T-helper 1 cell treated with Interleukin-12 subunit alpha and Interleukin-12 subunit beta and Interleukin-4 antibody, amounts not matched to agents 30 ng/mL and 1 ng/mL, for 36 hours (primary cell): ENCODE measurements around the gene ACTL7B. TPM values are rescaled to one million over a fixed set of nuclear protein-coding genes. Genes with fewer than 3 reads are reported as not detected.
"Not testable (repeated sequence)": the region's sequence is repeated elsewhere in the genome, so short reads cannot be mapped to it uniquely, and the experiment has no call there.

ENCODE experiments used
- intact Hi-C: fragments of 100-400 bp; cut with micrococcal nuclease; formaldehyde crosslinking; loops from one replicate; pipeline ENCODE4 v1.15.1; 2024
- total RNA-seq: library from RNA; stranded (reverse); gene quantifications from 2 replicates; pipeline ENCODE4 v1.2.3, GENCODE V29; 2022

Gene ACTL7B
- total RNA-seq, 1 donor from 2014 or later = 0.17 TPM

DNA sequence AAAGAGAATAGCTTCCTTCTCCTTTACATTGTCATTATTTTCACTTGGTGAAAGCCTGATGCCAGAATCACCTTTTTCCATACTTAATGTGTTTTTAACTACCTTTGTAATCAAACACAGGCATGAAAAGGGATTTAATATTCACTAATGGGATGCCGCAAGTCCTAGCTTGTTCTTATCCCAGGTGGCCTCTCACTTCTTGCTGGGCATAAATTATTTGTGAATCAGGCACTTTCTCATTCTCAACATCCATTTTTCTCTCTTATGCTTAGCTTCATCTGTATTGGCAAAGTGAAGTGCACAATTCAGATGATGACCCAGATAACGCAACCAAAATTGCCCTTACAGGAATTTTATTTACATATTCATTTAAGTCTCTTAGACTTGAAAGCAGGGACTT lies 10.9 kb downstream of the ACTL7B start:
- intact Hi-C loops = no loop called here

DNA sequence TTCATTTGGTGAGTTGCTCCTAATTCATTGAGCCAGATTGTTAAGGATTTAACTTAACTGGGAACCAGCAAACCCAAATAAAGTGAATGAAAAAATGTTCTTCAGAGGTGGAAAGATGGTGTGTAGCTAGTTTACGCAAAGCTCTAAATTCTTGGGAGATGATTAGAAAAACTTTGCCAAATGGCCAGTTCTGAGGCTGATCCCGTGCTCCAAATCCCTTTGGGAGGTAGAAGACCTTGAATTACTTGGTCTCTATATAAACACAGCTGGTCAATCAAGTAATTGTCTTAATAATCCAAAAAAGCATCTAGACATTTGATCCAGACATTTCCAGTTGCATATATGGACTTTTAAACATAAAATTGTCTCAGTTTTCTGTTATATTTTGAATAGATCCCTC lies 11.4 kb downstream of the ACTL7B start:
- intact Hi-C loops = no loop called here

DNA sequence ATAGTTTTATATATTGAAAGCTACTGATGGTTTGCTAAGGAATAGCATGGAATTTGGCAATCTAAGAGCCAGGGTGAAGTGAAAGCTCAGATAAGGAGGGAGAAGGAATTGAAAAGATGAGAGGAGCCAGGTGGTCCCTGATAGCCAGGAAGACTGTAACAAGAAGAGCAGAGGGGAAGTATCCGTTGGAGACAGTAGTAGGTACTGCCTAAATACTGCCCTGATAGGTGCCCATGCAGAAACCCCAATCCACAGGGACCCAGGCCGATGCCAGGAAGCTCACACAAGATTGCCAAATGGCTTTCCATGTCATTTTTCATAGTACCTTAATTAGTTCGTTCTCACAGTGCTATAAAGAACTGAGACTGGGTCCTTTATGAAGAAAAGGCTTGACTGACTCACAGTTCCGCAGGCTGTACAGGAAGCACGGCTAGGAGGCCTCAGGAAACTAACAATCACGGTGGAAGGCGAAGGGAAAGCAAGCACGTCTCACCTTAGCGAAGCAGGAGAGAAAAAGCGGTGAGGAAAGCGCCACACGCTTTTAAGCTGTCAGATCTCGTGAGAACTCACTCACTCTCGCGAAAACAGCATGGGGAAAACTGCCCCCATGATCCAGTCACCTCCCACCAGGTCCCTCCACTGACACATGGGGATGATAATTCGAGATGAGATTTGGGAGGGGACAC lies 13.0 kb downstream of the ACTL7B start:
- intact Hi-C loops = no loop called here

DNA sequence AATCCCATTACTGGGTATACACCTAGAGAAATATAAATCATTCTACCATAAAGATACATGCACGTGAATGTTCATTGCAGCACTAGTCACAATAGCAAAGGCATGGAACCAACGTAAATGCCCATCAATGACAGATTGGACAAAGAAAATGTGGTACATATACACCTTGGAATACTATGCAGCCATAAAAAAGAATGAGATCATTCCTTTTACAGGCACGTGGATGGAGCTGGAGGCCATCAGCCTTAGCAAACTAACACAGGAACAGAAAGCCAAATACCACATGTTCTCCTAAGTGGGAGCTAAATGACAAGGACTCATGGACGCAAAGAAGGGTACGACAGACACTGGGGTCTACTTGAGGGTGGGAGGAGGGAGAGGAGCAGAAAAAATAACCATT lies 16.2 kb downstream of the ACTL7B start:
- intact Hi-C loops = not testable (repeated sequence)

DNA sequence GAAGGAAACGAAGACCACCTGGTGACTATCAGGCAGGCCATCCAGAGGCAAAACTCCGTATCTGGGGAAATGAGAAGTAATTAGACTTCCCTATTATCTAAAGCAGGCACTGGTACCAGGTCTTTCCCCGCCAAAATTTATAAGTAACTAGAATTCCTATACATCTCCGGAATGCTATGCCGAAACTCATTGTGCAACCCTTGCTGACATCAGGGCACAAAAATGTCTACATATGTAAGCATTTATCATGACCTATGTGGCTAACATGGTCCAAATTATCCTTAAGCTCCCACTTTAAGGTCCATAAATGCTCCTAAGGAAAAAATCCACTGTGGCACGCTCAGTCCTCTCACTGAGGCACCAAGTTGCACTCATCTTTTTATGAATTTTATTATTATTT lies 17.8 kb downstream of the ACTL7B start:
- intact Hi-C loops = no loop called here

DNA sequence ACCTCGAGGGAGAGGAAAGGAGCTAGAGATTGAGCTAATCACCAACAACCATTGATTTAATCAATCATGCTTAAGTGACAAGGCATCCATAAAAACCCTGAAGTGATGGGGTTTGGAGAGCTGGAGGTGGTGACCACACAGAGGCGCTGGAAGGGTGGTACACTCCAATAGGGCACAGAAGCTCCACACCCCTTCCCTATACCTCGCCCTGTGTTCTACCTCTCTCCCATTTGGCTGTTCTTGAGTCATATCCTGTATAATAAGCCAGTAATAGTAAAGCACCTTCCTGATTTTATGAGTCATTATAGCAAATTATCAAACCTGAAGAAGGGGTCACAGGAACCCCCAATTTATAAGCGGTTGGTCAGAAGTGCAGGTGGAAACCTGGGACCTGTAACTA lies 18.3 kb downstream of the ACTL7B start:
- intact Hi-C loops = no loop called here

DNA sequence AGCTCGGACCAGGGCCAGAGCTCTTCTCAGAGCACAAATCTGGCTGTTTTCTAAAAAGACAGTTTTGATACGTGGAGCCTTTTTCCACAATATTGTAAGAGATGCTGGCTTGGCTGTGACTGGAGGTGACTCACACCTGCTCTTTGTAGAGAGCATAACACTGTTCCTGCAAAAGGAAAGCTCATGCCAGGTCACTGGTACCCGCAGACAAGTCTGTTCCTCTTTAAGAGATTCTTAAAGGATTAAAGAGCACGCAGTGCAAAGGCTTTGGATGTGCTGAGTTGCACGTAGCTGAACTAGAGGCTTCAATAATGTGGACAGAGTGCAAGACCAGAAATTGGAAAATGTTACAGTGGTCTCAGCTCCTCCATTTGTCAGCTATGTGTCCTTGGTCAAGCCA lies 19.0 kb downstream of the ACTL7B start:
- intact Hi-C loops = no loop called here

DNA sequence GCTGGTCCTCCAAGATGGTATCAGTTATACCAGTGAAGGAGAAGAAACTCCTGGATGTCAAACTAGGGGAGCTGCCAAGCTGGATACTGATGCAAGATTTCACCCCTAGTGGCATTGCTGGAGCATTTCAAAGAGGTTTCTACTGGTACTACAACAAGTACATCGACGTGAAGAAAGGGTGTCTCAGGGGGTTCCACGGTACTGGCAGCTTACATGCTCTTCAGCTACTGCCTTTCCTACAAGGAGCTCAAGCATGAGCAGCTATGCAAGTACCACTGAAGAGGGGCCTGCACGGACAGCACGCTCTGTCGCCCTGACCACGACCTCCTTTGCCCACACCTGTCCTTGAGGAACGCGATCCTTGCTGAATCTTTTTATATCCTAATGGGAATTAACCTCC lies 19.5 kb downstream of the ACTL7B start:
- intact Hi-C loops = no loop called here

DNA sequence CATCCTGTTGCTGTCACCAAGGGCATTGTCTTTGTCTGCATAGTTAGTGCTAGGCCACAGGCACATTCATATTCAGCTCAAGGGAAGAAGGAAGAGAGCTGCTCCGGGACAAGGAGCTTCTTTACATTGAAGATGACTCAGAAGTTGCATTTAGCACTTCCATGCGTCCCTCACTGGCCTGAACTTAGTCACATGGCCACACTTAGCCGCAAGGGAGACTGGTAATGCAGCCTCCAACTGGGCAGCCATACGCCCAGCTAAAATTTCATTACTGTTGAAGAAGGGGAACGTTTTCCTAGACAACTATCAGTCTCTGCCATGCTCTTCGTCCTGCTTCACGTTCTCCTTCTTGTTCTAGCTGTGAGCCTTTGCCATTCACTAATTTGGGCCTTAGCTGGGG lies 20.0 kb downstream of the ACTL7B start:
- intact Hi-C loops = no loop called here

DNA sequence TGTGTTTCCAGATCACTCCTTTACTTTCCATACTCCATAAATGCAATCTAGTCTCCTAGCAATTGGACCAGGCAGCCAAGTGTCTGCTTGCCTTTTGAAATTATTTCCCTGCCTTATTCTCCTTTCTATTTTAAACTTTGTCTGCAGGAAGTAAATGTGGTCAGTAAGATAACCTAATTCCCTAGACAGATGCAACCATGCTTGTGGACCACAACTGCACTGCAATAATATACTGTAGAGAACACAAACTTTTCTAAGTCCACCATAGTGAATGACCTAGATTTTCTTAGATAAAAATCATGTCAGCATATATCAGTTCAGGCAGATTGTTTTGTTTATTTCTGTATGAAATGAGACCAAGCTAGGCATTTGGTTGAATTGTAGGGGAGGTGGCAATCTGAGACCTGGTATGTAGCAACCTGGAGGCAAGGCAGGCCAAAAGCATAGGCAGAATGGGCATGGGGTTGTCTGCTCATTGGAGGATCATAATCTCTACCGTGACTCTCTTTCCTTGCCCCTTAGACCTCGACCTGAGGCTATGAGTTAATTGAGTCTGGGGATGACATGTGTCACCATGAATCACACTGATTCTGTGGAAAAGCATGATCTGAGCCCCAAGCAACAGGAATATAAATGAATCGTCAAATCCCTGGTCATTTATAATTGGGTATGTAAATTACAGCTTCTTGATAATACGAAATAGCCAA lies 20.7 kb downstream of the ACTL7B start:
- intact Hi-C loops = no loop called here

DNA sequence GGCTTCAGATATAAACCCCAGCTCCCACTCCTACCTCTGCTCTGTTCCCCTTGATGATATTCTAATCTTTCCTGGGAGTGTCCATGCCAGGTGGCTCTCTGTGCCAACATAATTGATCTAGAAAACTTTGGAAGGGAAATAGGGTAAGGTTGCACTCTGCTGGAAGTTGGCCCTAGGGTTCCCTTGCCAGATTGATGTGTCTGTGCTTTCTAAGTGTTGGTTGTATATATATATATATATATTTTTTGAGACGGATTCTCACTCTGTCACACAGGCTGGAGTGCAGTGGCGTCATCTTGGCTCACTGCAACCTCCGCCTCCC lies 23.6 kb downstream of the ACTL7B start:
- intact Hi-C loops = no loop called here

DNA sequence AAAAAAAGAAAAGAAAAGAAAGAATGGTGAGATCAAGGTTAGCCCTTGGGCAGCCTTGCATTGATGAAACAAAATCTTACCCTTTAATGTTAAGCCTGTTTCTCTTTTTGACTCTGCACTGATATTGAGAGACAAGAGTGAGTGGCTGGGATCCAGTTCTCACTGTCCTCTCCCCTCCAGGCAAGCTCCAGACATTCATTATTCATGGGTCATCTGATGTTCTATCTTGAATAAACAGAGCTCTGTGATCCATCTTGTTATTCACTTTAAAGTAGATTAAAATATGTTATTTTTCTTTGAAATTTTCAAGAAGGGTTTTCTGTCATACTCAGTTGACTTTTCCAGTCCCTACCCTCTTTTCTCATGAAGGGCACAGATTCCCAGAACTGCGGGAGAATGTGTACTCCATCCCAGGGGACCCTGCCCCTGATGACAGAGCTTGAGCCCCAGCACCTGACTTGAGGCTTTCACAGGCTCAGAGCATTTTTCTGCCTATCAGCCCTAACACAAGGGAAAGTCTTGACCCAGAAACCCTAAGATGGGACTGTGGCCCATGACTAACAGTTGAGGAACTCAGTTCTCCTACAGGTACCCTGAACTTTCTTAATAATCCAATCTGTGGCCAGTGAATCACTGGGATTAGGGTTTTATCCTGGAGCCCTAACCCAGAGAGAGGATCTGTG lies 24.1 kb downstream of the ACTL7B start:
- intact Hi-C loops = no loop called here

DNA sequence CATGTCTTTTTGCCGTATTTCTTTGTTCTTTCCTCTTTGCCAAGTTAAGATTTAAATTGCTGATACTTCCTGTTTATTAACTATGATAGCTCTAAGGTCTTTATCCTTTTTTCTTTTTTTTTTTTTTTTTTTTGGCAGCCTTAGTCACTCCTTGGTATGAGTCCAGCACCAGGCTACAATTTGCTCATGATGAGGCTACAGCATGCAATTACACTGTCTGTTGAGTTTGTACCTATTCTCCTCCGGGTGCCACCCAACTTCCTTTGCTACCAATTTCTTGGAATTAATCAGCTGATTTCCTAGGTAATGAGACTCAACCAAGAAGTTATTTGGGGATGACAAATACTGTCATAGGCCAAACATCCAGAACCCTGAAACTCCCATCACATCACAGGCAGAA lies 25.5 kb downstream of the ACTL7B start:
- intact Hi-C loops = no loop called here

DNA sequence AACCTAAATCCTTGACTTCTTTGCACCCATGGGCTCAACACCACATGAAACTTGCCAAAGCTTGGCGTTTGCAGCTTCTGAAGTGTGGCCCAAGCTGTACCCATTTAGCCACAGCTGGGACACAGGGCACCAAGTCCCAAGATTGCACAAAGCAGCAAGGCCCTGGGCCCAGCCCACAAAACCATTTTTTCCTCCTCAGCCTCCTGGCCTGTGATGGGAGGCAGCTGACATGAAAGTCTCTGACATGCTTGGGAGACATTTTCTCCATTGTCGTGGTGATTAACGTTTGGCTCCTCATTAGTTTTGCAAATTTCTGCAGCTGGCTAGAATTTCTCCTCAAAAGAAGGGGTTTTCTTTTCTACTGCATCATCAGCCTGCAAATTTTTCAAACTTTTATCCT lies 32.0 kb downstream of the ACTL7B start:
- intact Hi-C loops = no loop called here

DNA sequence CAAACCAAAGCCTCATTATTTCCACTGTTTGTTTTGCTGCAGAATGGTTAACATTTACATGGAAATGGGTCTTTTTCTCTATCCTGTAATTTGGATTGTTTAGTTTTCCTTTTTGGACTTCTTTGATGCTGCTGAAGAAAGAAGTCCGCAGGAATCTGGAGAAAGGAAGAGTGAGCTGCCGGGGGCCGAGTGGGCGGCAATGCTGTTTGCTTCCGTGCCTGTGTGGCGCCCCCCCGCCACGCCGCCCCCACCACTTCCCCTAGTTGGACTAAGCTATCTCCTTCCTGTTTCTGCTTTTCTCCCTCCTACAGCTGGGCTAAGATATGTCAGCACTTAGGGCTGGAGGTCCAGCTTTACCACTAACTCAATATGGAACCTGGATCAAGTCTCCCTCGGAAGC lies 39.7 kb downstream of the ACTL7B start:
- intact Hi-C loops = no loop called here

DNA sequence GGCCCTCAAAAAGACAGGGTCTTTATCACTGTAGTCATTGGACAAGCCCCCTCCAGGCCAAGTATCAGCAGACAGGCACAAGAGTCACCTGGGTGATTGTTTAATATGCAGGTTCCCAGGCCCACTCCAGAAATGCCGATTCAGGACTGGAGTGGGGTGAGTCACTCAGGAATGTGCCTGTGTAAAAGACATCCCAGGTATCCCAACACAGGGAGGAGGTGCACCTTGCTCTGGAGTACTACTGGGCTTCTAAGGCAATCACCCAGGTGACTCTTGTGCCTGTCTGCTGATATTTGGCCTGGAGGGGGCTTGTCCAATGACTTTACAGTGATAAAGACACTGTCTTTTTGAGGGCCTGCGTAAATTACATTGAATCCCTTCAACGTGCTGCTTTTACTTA lies 40.6 kb downstream of the ACTL7B start:
- intact Hi-C loops = no loop called here

DNA sequence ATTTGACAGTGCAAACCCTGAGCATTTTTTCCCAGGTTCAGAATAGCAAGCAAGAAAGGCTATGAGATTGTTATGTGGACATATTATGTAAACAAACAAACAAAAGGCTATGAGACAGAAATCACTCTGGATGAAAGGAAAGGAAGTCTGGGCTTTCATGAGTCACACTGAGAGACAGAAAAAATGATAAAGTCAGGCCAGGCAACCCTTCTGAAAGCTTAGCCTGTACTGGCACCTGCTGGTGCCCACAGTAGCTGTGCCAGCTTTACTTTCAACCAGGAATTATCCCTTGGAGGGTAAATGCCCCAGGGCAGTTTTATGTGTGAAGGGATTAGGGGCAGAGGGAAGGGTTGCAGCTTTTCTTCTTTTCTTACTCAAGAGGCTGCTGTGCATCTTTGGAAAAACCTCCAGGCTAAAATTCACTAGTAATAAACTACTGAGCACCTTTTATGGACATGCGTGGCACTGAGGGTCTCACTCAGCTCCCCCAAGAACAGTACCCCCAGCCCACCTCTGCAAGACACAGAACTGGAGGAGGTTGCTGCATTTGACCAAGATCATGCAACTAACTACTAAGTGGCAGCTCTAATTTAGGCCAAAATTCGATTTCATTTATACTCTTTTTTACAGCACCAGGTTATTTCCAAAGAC lies 41.7 kb downstream of the ACTL7B start:
- intact Hi-C loops = no loop called here

DNA sequence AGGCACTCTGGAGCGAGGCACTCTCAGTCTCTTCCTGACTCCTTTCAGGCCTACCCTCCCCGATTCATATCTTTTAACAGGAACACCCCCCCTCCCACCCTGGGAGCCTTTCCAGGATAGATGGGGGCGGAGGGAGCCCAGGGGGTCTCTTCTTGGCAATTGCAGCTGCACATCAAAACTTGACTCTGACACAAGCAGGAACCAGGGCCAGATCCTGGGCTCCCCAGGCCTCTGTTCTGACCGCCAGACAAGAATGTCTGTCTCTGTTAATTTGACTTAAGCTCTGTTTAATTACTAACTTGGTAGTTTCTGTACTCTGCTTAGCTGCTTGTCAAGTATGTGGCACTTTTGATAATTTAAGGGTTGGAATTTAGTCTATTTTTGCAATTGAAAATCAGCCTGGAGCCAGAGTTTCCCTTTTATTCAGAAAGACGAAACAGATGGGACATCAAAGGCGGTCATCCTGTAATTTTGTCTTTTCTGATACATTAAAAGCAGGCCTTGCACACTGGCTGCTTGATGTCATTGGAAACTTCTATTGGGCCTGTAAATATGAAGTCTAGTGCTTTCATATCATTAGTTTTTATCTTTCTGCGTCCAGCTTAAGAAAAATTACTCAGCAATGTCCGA lies 43.3 kb downstream of the ACTL7B start:
- intact Hi-C loops = no loop called here

DNA sequence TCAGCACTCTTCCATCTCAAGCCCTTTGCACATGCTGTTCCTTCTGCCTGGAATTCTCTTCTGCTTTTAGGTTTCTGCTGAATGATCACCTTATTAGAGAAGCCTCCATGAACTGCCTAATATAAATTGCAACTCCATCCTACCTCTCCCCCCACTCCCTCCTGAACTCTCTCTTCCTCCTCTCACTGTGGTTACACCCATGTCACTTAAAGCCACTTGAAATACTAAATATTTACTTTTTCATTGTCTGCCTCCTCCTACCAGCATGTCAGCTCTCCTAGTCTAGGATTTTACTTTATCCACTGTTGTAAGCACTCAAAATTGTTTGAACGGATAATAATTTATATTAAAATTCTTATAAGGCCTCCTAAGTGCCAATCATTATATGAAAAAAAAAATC lies 43.8 kb downstream of the ACTL7B start:
- intact Hi-C loops = no loop called here

DNA sequence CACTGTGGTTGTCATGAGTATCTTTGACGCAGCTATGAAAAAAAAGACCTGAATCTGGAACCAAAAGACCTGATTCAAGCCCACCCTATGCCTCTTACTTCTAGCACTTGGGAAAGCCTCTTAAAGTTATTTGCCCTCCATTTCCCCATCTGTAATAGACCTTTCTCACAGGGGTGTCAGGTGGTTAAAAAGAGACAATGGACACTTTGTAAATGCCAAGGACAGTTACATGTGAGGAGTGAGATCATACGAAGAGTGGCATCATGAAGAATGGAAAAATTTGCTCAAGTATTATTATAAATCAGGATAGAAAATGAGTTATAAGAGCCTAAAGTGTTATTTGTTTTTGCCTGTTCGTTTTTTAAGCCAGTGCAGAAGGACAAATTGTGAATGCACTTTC lies 46.5 kb downstream of the ACTL7B start:
- intact Hi-C loops = no loop called here
